KOPT-K1 (cell line): ENCODE results near the gene NR4A1.

Experiments
- H3K27ac ChIP-seq: fragments of 200-600 bp; sonication (generic); 2 replicates; pipeline ENCODE4 v1.5.1; 2016; ENCODE audit warnings: antibody characterized with exemption, mild to moderate bottlenecking, low read depth, low read length; ENCODE audit not compliant: poor library complexity, severe bottlenecking
- H3K36me3 ChIP-seq: fragments of 200-600 bp; sonication (generic); 2 replicates; pipeline ENCODE4 v1.5.1; 2017; ENCODE audit warnings: antibody characterized with exemption, mild to moderate bottlenecking, low read length, moderate library complexity; ENCODE audit not compliant: insufficient read depth
- H3K9me3 ChIP-seq: fragments of 200-600 bp; sonication (generic); 2 replicates; pipeline ENCODE4 v1.5.1; 2017; ENCODE audit warnings: antibody characterized with exemption, low read length, mild to moderate bottlenecking; ENCODE audit not compliant: insufficient read depth, poor library complexity, severe bottlenecking

The NR4A1 gene

DNA sequence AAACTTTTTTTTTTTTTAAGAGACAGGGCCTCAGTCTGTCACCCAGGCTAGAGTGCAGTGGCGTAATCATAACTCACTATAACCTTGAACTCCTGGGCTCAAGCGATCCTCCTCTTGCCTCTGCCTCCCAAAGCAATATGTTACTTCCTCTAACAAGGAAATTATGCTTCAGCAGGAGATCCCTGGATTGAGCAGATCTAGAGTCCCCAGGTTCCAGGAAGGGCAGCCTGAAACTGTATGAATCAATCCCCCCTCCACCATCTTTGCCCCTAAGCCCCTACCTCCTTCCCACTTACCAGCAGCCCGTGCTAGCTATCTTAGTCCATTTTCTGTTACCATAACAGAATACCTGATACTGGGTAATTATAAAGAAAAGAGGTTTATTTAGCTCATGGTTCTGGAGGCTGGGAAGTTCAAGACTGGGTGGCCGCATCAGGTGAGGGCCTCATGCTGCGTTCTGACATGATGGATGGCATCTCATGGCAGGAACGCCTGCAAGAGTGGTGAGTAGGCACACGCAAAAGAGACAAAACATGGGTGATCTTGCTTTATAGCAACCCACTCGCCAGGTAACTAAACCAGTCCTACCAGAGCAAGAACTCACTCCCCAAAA, 39.5 kb upstream of the NR4A1 start:
- Histone ChIP-seq H3K27ac (no peak overlapping the region), H3K36me3 (no peaks in the 10 kb centered on the region)

DNA sequence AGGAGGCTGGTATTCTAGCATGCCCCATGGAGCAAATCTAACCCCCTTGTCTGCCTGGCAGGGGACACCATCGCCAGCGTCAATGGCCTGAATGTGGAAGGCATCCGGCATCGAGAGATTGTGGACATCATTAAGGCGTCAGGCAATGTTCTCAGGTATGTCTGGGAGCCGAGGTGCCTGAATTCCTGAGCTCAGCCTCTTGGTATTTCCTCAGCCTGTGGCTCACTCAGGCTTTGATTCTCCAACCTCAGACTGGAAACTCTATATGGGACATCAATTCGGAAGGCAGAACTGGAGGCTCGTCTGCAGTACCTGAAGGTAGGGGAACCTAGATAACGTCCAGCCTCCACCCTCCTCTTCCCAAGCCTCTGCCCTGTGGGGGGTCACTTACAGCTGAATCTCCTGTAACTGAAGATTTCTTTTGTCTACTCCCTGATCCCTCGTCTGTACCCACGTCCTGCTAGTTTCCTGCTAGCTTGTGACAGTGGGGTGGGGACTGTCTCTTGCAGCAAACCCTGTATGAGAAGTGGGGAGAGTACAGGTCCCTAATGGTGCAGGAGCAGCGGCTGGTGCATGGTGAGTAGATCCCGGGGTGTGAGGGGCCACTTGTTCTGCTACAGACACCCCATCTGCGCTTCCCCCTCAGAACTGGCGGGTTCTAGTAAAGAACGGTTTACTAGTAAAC, 37.5 kb upstream of the NR4A1 start:
- no peaks in the 10 kb centered on the region for H3K9me3 ChIP-seq
- no peaks in the 10 kb centered on the region for H3K36me3 ChIP-seq
- peak overlapping the region; percentile 20 for H3K27ac ChIP-seq

More for the DNA sequence above, 39.5 kb upstream of the NR4A1 start:
- no peaks in the 10 kb centered on the region for H3K9me3 ChIP-seq

DNA sequence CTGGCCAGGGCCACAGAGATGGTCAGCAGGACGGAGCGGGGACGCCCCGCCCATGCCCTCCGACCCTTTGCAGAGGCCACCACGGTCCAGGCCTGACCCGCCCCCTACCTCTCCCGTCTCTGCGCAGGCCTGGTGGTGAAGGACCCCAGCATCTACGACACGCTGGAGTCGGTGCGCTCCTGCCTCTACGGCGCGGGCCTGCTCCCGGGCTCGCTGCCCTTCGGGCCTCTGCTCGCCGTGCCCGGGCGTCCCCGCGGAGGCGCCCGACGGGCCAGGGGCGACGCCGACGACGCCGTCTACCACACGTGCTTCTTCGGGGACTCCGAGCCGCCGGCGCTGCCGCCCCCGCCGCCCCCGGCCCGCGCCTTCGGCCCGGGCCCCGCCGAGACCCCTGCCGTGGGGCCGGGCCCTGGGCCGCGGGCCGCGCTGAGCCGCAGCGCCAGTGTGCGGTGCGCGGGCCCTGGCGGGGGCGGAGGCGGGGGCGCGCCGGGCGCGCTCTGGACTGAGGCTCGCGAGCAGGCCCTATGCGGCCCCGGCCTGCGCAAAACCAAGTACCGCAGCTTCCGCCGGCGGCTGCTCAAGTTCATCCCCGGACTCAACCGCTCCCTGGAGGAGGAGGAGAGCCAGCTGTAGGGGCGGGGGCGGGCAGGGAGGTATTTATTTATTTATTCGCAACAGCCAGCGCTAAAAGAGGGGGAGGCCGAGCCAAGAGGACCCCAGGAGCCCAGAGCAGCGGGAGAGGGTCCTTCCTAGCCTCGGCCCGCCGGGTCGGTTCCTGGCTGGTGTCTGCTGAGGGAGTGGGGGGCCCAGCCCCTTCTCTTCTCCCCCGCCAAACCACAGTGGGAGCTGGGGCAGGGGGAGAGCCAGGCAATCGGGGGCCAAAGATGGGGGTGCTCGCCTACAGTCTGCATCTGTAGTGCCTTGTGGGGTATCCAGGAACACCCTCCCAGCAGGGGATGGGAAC, 36.4 kb upstream of the NR4A1 start:
- H3K27ac ChIP-seq = peak overlapping the region; percentile 81
- no peaks in the 10 kb centered on the region for H3K9me3 ChIP-seq
- no peaks in the 10 kb centered on the region for H3K36me3 ChIP-seq

DNA sequence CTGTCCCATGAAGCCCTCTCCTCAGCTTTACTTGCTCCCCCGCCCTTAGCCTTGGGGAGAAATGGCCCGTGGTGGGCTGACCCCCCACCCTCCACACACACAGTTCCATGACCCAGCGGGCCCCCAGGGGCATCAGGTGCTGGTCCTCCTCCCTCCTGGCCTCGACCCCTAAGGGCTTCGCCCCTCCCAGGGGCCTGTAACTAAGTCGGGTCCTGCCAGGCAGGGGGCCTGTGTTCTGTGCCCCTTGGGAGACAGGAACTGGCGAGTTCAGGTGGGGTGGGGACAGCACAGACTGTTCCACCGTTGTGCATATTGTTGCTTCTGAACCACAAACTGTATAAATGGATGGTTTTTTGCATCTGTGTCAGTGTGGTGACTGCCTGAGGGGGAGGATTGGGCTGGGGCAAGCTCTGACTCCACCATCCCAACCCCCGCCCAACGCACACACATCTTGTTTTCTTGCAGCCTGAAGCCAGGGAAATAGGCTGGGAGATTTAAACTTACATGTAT, 35.7 kb upstream of the NR4A1 start:
- H3K9me3 ChIP-seq = no peaks in the 10 kb centered on the region
- H3K36me3 ChIP-seq = no peaks in the 10 kb centered on the region
- H3K27ac ChIP-seq = peak overlapping the region; percentile 81

GRCh38 chr12:52018433-52019112, 32.7 kb upstream of the NR4A1 start:
- Histone ChIP-seq H3K9me3 (no peaks in the 10 kb centered on the region), H3K27ac (no peak overlapping the region), H3K36me3 (no peaks in the 10 kb centered on the region)

GRCh38 chr12:52019113-52019770, 32.0 kb upstream of the NR4A1 start:
- H3K27ac ChIP-seq = no peak overlapping the region
- no peaks in the 10 kb centered on the region for H3K36me3 ChIP-seq
- no peaks in the 10 kb centered on the region for H3K9me3 ChIP-seq

GRCh38 chr12:52020539-52021336, 30.5 kb upstream of the NR4A1 start:
- no peaks in the 10 kb centered on the region for H3K9me3 ChIP-seq
- peak overlapping the region; percentile 39 for H3K27ac ChIP-seq
- H3K36me3 ChIP-seq = no peaks in the 10 kb centered on the region

GRCh38 chr12:52022841-52023181, 28.4 kb upstream of the NR4A1 start:
- Histone ChIP-seq H3K9me3 (no peaks in the 10 kb centered on the region), H3K36me3 (no peaks in the 10 kb centered on the region), H3K27ac (peak overlapping the region; percentile 72)

- Histone ChIP-seq H3K36me3 (no peaks in the 10 kb centered on the region), H3K9me3 (no peaks in the 10 kb centered on the region), H3K27ac (peak overlapping the region; percentile 72)
Measured at GRCh38 chr12:52023182-52023975, 27.9 kb upstream of the NR4A1 start.

DNA sequence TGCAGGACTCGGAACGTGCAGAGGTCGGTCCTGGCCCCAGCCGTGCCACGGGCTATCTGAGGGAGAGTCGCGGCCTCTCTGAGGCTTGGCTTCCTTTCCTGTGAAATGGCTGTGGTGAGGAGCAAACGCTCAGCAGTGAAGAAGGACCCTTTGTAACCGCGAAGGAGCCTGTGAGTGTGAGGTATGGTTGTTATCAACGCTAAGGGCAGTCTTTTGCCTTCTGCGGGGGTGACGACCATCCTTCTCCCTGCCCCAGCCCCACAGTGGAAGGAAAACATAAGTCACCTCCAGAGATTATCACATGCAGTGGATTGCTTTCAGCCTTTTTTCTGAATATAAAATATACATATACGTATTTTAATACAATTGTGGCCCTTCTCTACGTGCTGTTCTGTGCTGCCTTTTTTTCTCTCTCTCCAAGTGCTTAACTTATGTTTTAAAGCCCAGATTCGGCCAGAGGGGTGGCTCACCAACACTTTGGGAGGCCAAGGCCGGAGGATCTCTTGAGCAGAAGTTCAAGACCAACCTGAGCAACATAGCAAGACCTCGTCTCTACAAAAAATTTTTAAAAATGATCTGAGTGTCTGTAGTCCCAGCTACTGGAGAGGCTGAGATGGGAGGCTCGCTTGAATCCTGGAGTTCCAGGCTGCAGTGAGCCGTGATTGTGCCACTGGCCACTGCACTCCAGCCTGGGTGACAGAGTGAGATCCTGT, 27.1 kb upstream of the NR4A1 start:
- Histone ChIP-seq H3K27ac (peak overlapping the region; percentile 72), H3K36me3 (no peaks in the 10 kb centered on the region), H3K9me3 (no peaks in the 10 kb centered on the region)

- Histone ChIP-seq H3K36me3 (no peaks in the 10 kb centered on the region), H3K9me3 (no peaks in the 10 kb centered on the region), H3K27ac (peak overlapping the region; percentile 72)
Measured at GRCh38 chr12:52024845-52025230, 26.4 kb upstream of the NR4A1 start.

DNA sequence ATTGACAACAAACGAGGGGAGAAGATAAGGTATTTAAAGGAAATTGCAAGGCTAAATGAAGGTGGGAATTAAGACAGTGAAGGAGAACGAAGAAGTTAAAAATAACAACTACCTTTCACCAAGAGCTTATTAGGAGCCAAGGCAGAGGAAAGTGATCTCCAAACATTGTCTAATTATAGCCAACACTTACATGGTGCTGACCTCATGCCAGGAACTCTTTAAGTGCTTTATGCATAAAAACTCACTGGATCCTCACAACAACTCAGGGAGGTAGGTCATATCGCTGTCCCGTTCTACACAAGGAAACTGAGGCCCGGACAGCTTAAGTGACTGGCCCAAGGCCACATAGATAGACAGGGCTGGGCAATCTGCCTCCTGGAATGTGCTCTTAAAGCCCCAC, 25.0 kb upstream of the NR4A1 start:
- Histone ChIP-seq H3K9me3 (no peaks in the 10 kb centered on the region), H3K36me3 (no peaks in the 10 kb centered on the region), H3K27ac (peak overlapping the region; percentile 72)
